COR-L47 (cell line): Measurements from ENCODE around the gene UBE2O.
A peak's percentile ranks its signal among the peaks of the same experiment; 100 is the strongest.

ENCODE experiments used
- DNase-seq: peaks from one replicate; lab custom pipeline; 2025; lab: John Stamatoyannopoulos, UW

Gene UBE2O

DNA sequence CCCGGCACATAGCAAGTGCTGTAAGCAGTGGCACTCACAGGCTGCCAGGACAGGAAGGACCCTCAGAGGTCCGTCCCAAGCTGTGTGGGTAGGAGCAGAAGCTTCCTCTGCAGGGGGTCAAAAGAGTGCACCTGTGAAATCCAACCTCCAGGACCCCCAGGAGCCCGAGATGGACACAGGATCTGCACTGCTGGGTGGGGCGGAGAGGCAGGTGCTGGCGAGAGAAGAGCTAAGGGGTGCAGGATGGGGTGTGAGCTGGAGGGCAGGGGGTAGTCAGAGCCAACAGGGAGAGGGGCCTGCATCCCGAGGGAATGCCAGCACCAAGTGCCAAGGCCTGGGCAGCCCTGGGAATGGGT lies 13.8 kb upstream of the UBE2O start:
- DNase-seq = no peak

DNA sequence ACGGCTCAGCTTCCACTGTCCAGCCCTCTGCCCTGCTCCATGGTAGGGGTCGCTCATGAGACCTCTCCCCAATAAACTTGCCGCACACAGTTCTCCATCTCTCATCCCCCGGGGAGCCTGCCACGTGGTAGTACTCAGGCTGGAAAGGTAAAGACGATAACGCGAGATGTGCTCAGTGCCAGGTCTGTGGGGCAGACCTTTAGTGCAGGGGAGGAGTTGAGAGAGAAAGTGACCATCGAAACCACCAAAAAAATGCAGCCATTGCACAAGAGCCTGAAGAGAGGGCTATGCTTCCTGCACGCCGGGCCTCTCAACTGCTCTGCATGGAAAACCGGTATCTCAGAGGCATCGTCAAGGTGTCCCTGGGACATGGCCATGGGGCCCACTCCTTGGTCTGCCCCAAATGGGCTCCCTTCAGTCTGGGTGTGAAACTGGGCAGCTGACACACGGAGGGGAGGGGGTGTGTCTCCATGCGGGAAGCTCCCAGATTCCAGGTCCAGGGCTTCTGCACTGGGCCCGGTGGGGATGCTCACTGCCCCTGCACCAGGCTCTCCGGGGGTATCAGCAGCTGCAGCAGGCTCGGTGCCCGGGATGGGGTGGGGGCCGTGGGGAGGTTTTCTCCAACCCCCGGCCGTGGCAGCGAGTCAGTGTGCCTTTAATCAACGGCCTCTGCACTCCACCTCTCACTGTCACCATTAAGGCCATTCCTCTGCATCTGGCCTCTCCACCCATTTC lies 9.8 kb upstream of the UBE2O start:
- DNase-seq = no peak

DNA sequence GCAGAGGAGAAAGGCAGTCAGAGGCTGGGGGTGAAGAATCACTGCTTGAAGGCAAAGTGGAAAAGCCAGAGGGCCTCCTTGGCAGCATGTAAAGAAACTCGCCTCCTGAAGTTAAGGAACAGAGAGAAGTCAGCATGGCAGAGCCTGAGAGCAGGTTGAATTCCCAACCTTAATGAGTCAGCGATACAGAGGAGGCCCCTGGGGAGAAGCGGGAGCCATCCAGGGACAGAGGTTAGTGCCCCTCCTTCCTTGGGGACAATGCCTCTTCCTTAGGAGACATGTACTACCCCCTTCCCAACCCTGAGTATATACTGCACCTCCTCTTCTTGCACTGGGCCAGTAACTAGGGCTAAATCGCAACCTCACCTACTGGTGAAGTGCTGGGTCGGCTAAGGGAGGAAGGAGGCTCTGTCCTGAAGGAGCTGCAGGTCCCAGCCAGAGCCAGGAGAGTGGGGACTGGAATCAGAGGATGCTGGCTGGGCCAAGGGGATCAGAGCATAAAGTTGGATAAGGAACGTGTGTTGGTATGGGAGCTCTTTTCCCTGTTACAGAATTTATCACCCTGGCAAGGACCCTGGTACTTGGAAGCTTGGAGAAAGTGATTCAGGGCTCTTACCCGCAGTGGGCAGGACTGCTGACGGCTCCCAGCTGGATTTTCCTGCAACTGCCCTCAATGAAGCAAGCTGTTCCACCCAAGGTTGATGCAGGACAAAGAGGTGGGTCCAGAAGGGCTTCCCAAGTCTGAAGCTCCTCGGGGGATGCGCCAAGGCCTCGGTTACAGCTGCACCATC lies 9.0 kb upstream of the UBE2O start:
- no peak for DNase-seq

DNA sequence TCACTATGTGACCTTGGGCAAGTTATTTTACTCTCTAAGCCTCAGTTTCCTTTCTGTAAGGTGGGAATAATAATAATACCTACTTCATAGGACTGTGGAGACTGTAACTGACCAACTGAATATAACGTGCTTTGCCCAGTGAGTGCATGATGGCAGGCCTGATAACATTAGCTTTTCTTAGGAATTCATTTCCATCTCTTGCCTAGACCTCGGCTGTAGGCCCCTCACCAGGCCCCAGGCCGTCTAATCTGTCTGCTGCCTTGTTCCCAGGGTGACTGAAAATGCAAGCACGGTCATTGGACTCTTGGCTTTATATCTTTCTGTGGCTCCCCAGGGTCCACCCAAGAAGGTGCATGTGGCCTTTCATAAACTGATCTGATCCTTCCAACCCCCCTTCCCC lies 6.7 kb upstream of the UBE2O start:
- DNase-seq = no peak

DNA sequence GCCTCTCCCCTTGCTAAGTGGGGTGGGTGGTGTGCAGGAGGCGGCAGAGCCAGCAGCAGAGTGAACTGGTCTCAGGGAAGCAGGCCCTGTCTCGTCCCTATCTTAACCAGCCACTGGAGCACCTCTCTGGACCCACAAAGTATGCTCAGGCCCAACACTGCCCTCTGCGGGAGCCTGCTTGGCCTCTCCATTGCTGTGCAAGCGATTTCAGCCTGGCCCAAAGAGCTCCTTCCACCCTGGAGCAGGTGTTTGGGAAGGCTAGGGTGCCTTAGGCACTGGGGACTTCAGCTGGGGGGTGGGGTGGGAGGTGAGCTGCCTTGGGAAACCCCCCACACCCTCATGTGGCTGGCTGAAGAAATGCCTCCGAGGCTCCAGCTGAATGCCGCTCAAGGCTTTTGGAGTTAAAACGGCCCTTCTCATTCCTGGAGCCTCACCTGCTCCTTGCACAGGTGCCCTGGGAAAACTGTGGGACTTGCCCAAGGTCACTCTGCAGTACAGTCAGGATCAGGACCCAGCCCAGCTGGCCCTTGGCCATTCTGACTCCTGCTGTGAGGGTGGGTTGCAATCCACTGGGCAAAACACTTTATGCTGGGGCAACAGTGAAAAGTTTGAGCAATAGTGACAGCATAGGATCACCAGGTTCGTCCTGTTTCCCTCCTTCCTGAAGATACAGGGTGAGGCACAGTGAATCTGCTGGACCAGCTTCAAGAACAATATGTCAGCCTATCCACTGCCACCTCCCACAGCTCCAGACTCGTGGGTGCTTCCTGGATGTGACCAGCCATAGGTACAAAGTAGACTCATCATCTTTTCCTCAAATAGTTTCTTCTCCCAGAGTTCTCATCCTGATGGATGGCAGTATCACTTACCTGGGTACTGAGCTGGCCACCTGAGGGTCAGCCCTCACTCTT lies 5.9 kb upstream of the UBE2O start:
- DNase-seq = peak; percentile 32

DNA sequence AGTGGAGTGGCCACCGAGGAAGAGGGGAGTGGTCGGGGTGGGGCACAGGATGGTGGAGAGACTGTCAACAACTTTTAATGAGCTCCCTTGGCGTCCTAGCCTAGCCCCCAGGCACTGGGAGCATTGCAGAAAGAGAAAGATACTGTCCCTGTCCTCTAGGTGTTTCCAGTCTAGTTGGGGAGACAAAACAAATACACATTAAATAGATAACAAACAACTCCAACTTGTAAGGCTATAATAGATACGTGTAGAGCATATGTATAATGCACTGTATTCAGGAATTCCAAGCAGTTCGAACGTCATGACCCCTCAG lies 435 bp upstream of the UBE2O start:
- DNase-seq = no peak

DNA sequence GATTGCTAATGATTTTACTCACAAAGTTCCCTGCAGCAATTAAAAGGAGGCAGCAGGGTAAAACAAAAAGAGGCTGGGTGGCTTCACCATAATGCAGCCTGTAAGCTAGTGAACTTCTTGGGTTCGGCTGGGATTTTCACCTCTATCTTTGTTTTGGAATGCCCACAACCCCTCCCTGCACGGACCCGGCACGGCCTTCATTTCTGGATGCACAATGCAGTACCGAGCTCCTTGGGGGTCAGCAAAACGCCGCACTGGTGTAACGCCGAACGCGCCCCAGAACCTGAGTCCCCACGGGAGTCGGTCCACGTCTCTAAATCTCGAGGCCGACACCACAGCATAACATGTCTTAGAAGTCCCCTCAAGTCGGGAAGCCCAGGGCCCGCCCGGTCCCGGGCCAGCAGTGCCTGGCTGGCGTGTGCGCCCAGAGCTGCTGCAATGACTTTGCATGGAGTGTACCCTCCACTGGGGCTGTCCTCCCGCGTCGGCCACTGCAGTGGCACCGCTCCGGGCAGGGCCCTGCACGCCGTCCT lies 759 bp downstream of the UBE2O start:
- DNase-seq = no peak

DNA sequence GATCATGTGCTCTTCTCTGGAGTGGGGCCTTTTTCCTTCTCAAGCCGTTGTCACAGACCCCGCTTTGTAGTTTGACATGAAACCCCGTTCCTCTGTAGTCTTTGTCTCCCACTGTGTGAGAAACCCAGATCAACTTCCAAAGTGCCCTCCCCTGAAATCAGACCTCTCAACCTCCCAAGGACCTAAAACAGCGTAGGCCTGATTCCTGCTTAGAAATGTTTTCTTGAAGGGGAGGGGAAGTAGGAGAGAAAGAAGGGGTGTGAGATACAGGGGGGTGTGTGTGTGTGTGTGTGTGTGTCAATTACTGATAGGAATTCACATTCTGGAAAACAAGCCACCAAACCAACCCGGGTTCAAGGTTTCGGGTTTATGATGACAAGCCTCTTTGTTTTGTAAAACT lies 1.4 kb downstream of the UBE2O start:
- DNase-seq = no peak

DNA sequence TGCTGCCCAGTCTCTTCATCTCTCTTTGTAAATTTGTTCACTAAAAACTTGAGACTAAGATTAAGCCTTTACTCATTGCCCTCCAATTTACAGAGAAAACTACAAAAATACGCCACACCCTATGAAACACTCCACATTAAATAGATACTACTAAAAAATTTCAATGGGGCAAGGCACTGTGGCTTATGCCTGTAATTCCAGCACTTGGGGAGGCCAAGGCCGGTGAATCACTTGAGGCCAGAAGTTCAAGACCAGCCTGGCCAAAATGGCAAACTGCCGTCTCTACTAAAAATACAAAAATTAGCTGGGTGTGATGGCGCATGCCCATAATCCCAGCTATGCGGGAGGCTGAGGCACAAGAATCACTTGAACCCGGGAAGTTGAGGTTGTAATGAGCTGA lies 3.8 kb downstream of the UBE2O start:
- DNase-seq = no peak

DNA sequence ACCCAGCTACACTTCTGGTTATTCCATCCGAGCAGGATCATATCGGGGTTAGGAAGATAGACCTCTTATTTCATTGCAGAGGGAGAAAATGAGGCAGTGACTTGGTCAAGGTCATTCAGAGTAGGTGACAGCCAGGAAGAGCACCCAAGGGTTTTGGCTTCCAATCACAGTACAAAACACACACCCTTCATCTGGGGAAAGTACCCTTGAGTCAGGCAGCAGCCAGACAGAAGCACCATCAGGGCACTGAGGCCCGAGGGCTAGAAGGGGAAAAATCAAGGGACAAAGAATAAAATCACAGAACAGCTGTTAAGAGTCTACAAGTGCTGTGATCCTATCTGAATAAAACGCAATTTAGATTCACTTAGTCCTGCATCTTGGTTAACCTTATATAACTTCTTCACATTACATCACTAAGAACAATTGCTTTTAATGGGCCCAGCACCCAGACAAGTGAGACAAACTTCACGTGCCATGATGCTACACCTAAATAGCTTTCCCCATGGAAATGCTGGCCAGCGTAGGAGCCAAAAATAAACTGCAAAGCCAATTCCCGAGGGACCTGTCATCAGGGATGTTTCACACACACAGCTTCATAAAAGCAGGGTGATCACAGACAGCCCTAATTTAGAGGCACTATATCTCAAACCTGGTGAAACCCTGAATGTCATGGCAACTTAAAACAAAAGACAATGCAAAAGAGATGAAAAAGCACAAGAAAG lies 4.9 kb downstream of the UBE2O start:
- no peak for DNase-seq

- no peak for DNase-seq
These were observed 6.3 kb downstream of the UBE2O start for GRCh38 chr17:76446449-76447231.

GRCh38 chr17:76445697-76446448 lies 7.1 kb downstream of the UBE2O start:
- no peak for DNase-seq

DNA sequence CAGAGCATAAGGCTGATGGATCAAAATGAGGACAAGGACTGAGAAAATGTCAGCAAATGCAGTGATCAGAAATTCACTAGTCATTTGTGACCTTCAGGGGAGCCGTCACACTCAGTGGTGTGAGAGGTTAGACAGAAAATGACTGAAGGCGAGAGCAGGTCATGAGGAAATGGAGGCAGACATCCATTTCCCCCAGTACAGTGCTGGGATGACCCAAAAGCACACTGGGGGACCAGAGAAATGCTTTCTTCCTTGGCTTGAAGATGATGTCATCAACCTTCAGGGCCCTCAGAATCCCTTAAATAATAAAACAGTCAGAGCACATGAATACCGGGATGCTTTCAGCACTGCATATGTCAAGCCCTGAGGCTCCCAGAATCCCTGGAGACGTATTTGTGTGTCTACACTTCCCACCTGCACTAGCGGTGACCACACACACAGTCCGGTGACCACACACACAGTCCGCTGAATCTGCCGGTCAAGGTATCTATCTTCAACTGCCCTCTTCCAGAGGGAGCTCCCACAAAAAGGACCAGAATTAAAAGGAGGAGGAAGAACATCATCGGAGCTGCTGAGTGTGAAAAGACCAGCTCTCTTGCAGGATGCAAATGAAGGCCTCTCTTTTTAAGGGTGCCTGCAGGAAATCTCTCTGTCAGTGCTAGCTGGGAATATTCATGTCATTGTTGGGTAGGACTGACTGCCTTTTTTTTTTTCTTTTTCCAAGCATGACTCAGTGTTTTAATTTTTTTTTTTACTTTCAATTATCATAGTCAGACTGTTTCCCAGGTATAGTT lies 8.2 kb downstream of the UBE2O start:
- no peak for DNase-seq

GRCh38 chr17:76442341-76443338 lies 10.3 kb downstream of the UBE2O start:
- no peak for DNase-seq

- DNase-seq = no peak
These were observed 11.1 kb downstream of the UBE2O start for GRCh38 chr17:76441686-76442340.

DNA sequence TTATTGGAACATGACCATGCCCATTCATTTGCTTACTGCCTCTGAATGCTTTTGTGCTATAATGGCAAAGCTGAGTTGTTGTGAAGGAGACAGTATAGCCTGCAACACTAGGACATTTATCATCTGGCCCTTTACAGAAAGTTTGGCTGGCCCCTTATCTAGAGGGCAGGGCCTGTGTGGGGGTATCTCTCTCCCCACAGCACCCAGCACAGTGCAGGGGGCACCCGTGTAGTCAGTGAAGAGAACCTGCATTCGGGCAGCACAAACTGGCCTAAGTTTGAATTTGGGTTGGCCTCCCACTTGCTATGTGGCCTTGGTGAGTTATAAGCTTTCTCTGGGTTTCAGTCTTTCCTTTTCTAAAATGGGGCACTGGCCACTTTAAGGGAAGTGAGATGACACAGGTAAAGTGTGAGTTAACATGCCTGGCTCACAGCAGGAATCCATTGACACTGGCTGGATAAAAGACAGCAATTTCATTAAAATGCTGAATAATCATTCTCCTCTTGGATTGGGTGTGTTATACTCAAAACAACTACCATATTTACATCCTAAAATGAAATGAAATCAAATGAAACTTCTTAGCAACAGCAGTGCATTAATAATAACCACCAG lies 12.1 kb downstream of the UBE2O start:
- no peak for DNase-seq

- DNase-seq = no peak
These were observed 13.5 kb downstream of the UBE2O start for GRCh38 chr17:76439314-76439928.
